H9 (cell line): ENCODE data around the gene TMEM183A. TPM values are rescaled to one million over a fixed set of nuclear protein-coding genes. Genes with fewer than 3 reads are reported as not detected.

Source experiments
- DNase-seq: peaks from one replicate; pipeline ENCODE4 v3.0.0-alpha.2; 2017
- H2AFZ ChIP-seq: one replicate; pipeline ENCODE4 v1.6.1; 2013; ENCODE audit warnings: mild to moderate bottlenecking, low read length, control low read depth, moderate library complexity
- H2AK5ac ChIP-seq: 2 replicates; pipeline ENCODE4 v1.6.1; 2013; ENCODE audit warnings: low read length, control low read depth, mixed read lengths; ENCODE audit not compliant: insufficient read length
- H2BK120ac ChIP-seq: one replicate; pipeline ENCODE4 v1.6.1; 2013; ENCODE audit warnings: low read depth, mild to moderate bottlenecking, low read length, control low read depth, inconsistent platforms; ENCODE audit not compliant: poor library complexity, severe bottlenecking
- H2BK12ac ChIP-seq: 2 replicates; pipeline ENCODE4 v1.6.1; 2013; ENCODE audit warnings: low read length, control low read depth, mixed read lengths, low read depth; ENCODE audit not compliant: insufficient read length
- H2BK15ac ChIP-seq: 2 replicates; pipeline ENCODE4 v1.6.1; 2013; ENCODE audit warnings: low read depth, low read length, control low read depth
- H2BK20ac ChIP-seq: one replicate; pipeline ENCODE4 v1.6.1; 2013; ENCODE audit warnings: low read depth, mild to moderate bottlenecking, low read length, control low read depth, inconsistent platforms; ENCODE audit not compliant: poor library complexity, severe bottlenecking
- H2BK5ac ChIP-seq: 2 replicates; pipeline ENCODE4 v1.6.1; 2013; ENCODE audit warnings: low read length, control low read depth, mixed read lengths; ENCODE audit not compliant: insufficient read length
- H3K14ac ChIP-seq: 2 replicates; pipeline ENCODE4 v1.6.1; 2013; ENCODE audit warnings: low read length, control low read depth; ENCODE audit not compliant: insufficient read depth
- H3K18ac ChIP-seq: 2 replicates; pipeline ENCODE4 v1.6.1; 2013; ENCODE audit warnings: low read depth, mild to moderate bottlenecking, mixed read lengths, low read length, control low read depth; ENCODE audit not compliant: insufficient read length
- H3K23ac ChIP-seq: 2 replicates; pipeline ENCODE4 v1.6.1; 2013; ENCODE audit warnings: low read length, control low read depth, mixed read lengths, low read depth; ENCODE audit not compliant: insufficient read length
- H3K23me2 ChIP-seq: 2 replicates; pipeline ENCODE4 v1.6.1; 2013; ENCODE audit warnings: low read depth, mild to moderate bottlenecking, mixed read lengths, low read length, control low read depth; ENCODE audit not compliant: insufficient read length, poor library complexity, severe bottlenecking
- H3K27ac ChIP-seq: 2 replicates; pipeline ENCODE4 v1.5.1; 2013; ENCODE audit warnings: low read length, control low read depth, mixed read lengths, low read depth; ENCODE audit not compliant: insufficient read length
- H3K27me3 ChIP-seq: 2 replicates; pipeline ENCODE4 v1.6.1; 2013; ENCODE audit warnings: low read length, control low read depth, inconsistent platforms; ENCODE audit not compliant: insufficient read depth
- H3K4ac ChIP-seq: 2 replicates; pipeline ENCODE4 v1.6.1; 2013; ENCODE audit warnings: low read depth, mild to moderate bottlenecking, control low read depth, inconsistent platforms, low read length, moderate library complexity
- H3K4me1 ChIP-seq: 2 replicates; pipeline ENCODE4 v1.6.1; 2013; ENCODE audit warnings: low read length, control low read depth, inconsistent platforms; ENCODE audit not compliant: insufficient read depth
- H3K4me2 ChIP-seq: 2 replicates; pipeline ENCODE4 v1.6.1; 2013; ENCODE audit warnings: low read length, control low read depth, mixed read lengths; ENCODE audit not compliant: insufficient read length, insufficient read depth
- H3K56ac ChIP-seq: 2 replicates; pipeline ENCODE4 v1.6.1; 2013; ENCODE audit warnings: low read depth, mild to moderate bottlenecking, mixed read lengths, low read length, control low read depth; ENCODE audit not compliant: insufficient read length
- H3K79me1 ChIP-seq: 2 replicates; pipeline ENCODE4 v1.6.1; 2013; ENCODE audit warnings: low read depth, mild to moderate bottlenecking, moderate library complexity, low read length, control low read depth, inconsistent platforms; ENCODE audit not compliant: insufficient read depth, poor library complexity, severe bottlenecking
- H3K79me2 ChIP-seq: 2 replicates; pipeline ENCODE4 v1.6.1; 2013; ENCODE audit warnings: low read length, control low read depth, inconsistent platforms; ENCODE audit not compliant: insufficient read depth
- H3K9ac ChIP-seq: 2 replicates; pipeline ENCODE4 v1.6.1; 2013; ENCODE audit warnings: low read length, control low read depth, mixed read lengths; ENCODE audit not compliant: insufficient read length; ENCODE audit errors: extremely low read depth
- H3K9me3 ChIP-seq: one replicate; pipeline ENCODE4 v1.6.1; 2013; ENCODE audit warnings: low read depth, low read length, inconsistent platforms; ENCODE audit not compliant: control insufficient read depth
- H3T11ph ChIP-seq: one replicate; pipeline ENCODE4 v1.6.1; 2013; ENCODE audit warnings: mild to moderate bottlenecking, low read length, control low read depth, inconsistent platforms
- H4K20me1 ChIP-seq: one replicate; pipeline ENCODE4 v1.6.1; 2013; ENCODE audit not compliant: control insufficient read depth, insufficient read length, insufficient read depth
- H4K5ac ChIP-seq: 2 replicates; pipeline ENCODE4 v1.6.1; 2013; ENCODE audit warnings: low read depth, mild to moderate bottlenecking, mixed read lengths, low read length, control low read depth; ENCODE audit not compliant: insufficient read length
- H4K8ac ChIP-seq: replicated peaks from 2 replicates; pipeline ENCODE4 v1.6.1; 2013; ENCODE audit warnings: low read length, control low read depth, mixed read lengths, low read depth; ENCODE audit not compliant: insufficient read length
- H4K91ac ChIP-seq: 2 replicates; pipeline ENCODE4 v1.6.1; 2013; ENCODE audit warnings: low read depth, mild to moderate bottlenecking, moderate library complexity, mixed read lengths, low read length, control low read depth; ENCODE audit not compliant: insufficient read length
- H3K27ac Mint-ChIP-seq, 3 experiments: 2 replicates in 2 of 3; 3 replicates in 1 of 3; pipeline ENCODE4 v1.8.0; 2020 to 2021; ENCODE audit warnings: mixed read lengths in 3 of 3, mild to moderate bottlenecking in 1 of 3, moderate library complexity in 1 of 3
- H3K27me3 Mint-ChIP-seq: 2 replicates; pipeline ENCODE4 v1.8.0; 2021; ENCODE audit warnings: low read depth, mild to moderate bottlenecking, moderate library complexity, mixed read lengths
- H3K36me3 Mint-ChIP-seq, 3 experiments: 2 replicates in 2 of 3; 3 replicates in 1 of 3; pipeline ENCODE4 v1.8.0; 2020 to 2021; ENCODE audit warnings: low read depth in 3 of 3, mixed read lengths in 3 of 3; ENCODE audit not compliant: insufficient read depth in 1 of 3
- H3K4me1 Mint-ChIP-seq, 2 experiments: 2 replicates each; pipeline ENCODE4 v1.8.0; 2020; ENCODE audit warnings: mixed read lengths in 2 of 2
- H3K4me3 Mint-ChIP-seq, 2 experiments: 2 replicates in 1 of 2; 3 replicates in 1 of 2; pipeline ENCODE4 v1.8.0; 2020 to 2021; ENCODE audit warnings: mild to moderate bottlenecking in 2 of 2, mixed read lengths in 2 of 2, moderate library complexity in 1 of 2
- H3K9me3 Mint-ChIP-seq, 2 experiments: 2 replicates in 1 of 2; 3 replicates in 1 of 2; pipeline ENCODE4 v1.8.0; 2020; ENCODE audit warnings: mild to moderate bottlenecking in 2 of 2, mixed read lengths in 2 of 2, moderate library complexity in 1 of 2
- CTCF ChIP-seq: fragments of 200-600 bp; sonication (generic); conservative IDR thresholded peaks from 3 replicates; pipeline ENCODE4 v1.8.0; 2021; ENCODE audit warnings: antibody characterized with exemption, mild to moderate bottlenecking
- WGBS: extraction: QIAGEN DNeasy Blood & Tissue Kit; methylation state at CpG from one replicate; pipeline ENCODE4 v1.1.7; 2013; ENCODE audit warnings: missing lambda C conversion rate, low lambda C conversion rate, mixed read lengths; ENCODE audit not compliant: insufficient read length; ENCODE audit errors: extremely low coverage; 5-methylcytosine and 5-hydroxymethylcytosine counted together
- total RNA-seq: library from RNA; stranded (reverse); gene quantifications from 2 replicates; pipeline ENCODE4 v1.2.1, GENCODE V29; 2021

Gene TMEM183A
- total RNA-seq, 1 experiment from 2014 or later = 93.4 TPM

- no CpG with 5 or more reads among the region's 2 CpGs for WGBS
- H3K9me3 Mint-ChIP-seq = no peaks in the 10 kb centered on the region
- H3K23me2 ChIP-seq = no peaks in the 10 kb centered on the region
- H3K4me1 Mint-ChIP-seq = peaks cover 12 to 14% of the 10 kb centered on the region in 2 experiments
- H3K4me1 ChIP-seq = no peaks in the 10 kb centered on the region; the same call in 1 of the 2 replicates
- no peak overlapping the region for H4K91ac ChIP-seq
- no peaks in the 10 kb centered on the region for H3K36me3 Mint-ChIP-seq
- peaks cover 5% of the 10 kb centered on the region for H3K27me3 Mint-ChIP-seq
- H3K4ac ChIP-seq = no peak overlapping the region
- H3K14ac ChIP-seq = no peak overlapping the region
- no peak overlapping the region for H4K8ac ChIP-seq
- no peak overlapping the region for H3K4me2 ChIP-seq
- no peak overlapping the region for H3T11ph ChIP-seq
- H3K27ac ChIP-seq = no peak overlapping the region
- no peak overlapping the region for H2BK5ac ChIP-seq
- H3K4me3 Mint-ChIP-seq = no peak overlapping the region
- TF ChIP-seq CTCF = no peak
- no peak overlapping the region for H2AK5ac ChIP-seq
- no peaks in the 10 kb centered on the region for H4K20me1 ChIP-seq
- no peak overlapping the region for H2BK15ac ChIP-seq
- H3K79me1 ChIP-seq = no peaks in the 10 kb centered on the region
- H3K9ac ChIP-seq = no peak overlapping the region
- DNase-seq = no peak
- no peak overlapping the region for H2AFZ ChIP-seq
- H3K79me2 ChIP-seq = no peaks in the 10 kb centered on the region
- H2BK20ac ChIP-seq = no peak overlapping the region
- no peak overlapping the region for H2BK12ac ChIP-seq
- H3K27me3 ChIP-seq = no peaks in the 10 kb centered on the region
- no peak overlapping the region for H2BK120ac ChIP-seq
- no peak overlapping the region for H3K56ac ChIP-seq
- H3K23ac ChIP-seq = no peak overlapping the region
- no peak overlapping the region for H4K5ac ChIP-seq
- no peak overlapping the region for H3K27ac Mint-ChIP-seq
- H3K9me3 ChIP-seq = no peaks in the 10 kb centered on the region
- H3K18ac ChIP-seq = no peak overlapping the region
Observed at GRCh38 chr1:202981939-202982338, 25.2 kb upstream of the TMEM183A start.
